Measurements from ENCODE around the gene NR1I3. TPM values are rescaled to one million over a fixed set of nuclear protein-coding genes. Genes with fewer than 3 reads are reported as not detected.

NR1I3 gene
- polyA plus RNA-seq, 1 of the 3 experiments (the other 2 are of a cell fraction) = not detected

DNA sequence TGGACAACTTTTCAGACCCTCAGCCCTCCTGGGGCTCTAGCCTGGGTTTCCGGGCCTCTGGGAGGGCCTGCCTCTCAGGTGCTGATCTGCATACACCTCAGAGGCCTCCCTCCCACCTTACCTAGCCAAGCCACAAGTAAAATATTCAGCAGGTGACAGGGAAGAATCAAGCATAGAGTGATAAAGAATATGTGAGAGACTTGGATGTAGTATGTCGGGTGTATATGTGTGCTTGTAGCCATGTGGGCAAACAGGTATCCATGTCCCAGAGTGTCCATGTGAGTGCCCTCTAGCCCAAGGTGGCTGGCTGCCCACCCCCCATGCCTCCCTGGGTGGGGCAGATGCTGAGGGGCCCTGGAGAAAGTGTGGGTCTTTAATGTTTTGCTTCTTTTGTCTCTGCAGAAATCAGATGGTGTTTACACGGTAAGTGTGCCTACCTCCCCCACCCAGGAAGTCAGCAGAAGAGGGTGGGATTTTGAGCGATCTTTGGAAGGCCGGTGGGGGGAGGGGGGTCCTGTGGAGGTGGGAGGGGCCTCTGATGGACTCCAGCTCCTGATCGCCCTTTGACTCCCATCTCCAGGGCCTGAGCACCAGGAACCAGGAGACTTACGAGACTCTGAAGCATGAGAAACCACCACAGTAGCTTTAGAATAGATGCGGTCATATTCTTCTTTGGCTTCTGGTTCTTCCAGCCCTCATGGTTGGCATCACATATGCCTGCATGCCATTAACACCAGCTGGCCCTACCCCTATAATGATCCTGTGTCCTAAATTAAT is 19.5 kb downstream of the NR1I3 start:
- POLR2A ChIA-PET = no interaction called here

DNA sequence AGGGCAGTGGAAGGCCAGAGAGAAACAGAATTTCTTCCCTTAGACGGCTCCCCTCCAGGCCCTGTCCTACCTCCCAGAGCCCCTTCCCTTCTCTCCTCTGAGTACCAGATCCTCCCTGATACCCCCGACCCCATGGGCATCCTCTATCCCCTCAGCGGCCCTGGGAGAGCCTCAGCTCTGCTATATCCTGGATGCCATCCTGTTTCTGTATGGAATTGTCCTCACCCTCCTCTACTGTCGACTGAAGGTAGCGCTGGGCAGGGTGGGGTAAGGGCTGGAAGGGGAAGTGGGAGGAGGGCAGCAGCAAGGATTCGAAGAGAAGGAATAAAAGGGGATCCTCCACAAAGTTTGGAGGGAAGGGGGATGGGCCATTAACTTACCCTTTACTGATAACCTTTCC is 20.2 kb downstream of the NR1I3 start:
- no peak overlapping the region for H3K9ac ChIP-seq
- H2AFZ ChIP-seq (ENCODE audit: low read depth) = no peak overlapping the region
- no peak for DNase-seq

More for the DNA sequence above, 19.5 kb downstream of the NR1I3 start:
- WGBS (ENCODE audit: low lambda C conversion rate) = 86% methylated on average over 8 of the region's 8 CpGs
- no peak overlapping the region for H2AFZ ChIP-seq (ENCODE audit: low read depth)
- H3K4me3 ChIP-seq (ENCODE audit: low read depth in 2 of 2, low read length in 1 of 2) = no peak overlapping the region
- no peak for DNase-seq
- H3K27ac ChIP-seq (ENCODE audit: low read depth in 2 of 2, low read length in 1 of 2) = no peak overlapping the region
- H3K4me2 ChIP-seq = no peak overlapping the region
- H3K79me2 ChIP-seq (ENCODE audit: insufficient read depth) = no peaks in the 10 kb centered on the region
- H3F3A ChIP-seq (replicated peaks; ENCODE audit: insufficient read depth) = no peaks in the 10 kb centered on the region
- CTCF ChIA-PET = interaction anchor here (1.2 to 6.0 kb wide), 9 partner anchors 8 to 164 kb away, joined by 3 to 40 read pairs (median 4); partner anchors contain the start of genes NDUFS2 and TOMM40L
- no peaks in the 10 kb centered on the region; a peak in 1 of 4 replicates for H3K4me1 ChIP-seq (ENCODE audit: control insufficient read depth in 1 of 2, insufficient read depth in 2 of 2, low read depth in 1 of 2, low read length in 1 of 2)
- H3K9me3 ChIP-seq = no peaks in the 10 kb centered on the region
- H3K9ac ChIP-seq = no peak overlapping the region
- peaks cover 10 to 16% of the 10 kb centered on the region in 2 experiments for H3K36me3 ChIP-seq (replicated peaks in 1 of 2; ENCODE audit: control insufficient read depth in 1 of 2, insufficient read depth in 2 of 2, low read length in 1 of 2)
- TF ChIP-seq SMC3 (IDR thresholded peaks at IDR 0.05; ENCODE audit: low read depth, low read length) (no peak), POLR2AphosphoS5 (IDR thresholded peaks at IDR 0.05; ENCODE audit: low read depth, low read length) (no peak)
- H4K20me1 ChIP-seq (ENCODE audit: insufficient read depth) = no peaks in the 10 kb centered on the region
- no peaks in the 10 kb centered on the region for H3K27me3 ChIP-seq (ENCODE audit: insufficient read depth)
- no peaks in the 10 kb centered on the region for H3K9me2 ChIP-seq

More for the DNA sequence above, 20.2 kb downstream of the NR1I3 start:
- no peak for TF ChIP-seq SMC3 (IDR thresholded peaks at IDR 0.05; ENCODE audit: low read depth, low read length)
- no peak for TF ChIP-seq MEF2A (IDR thresholded peaks at IDR 0.05; ENCODE audit: borderline replicate concordance, low read depth)
- TF ChIP-seq, protein P1, sequence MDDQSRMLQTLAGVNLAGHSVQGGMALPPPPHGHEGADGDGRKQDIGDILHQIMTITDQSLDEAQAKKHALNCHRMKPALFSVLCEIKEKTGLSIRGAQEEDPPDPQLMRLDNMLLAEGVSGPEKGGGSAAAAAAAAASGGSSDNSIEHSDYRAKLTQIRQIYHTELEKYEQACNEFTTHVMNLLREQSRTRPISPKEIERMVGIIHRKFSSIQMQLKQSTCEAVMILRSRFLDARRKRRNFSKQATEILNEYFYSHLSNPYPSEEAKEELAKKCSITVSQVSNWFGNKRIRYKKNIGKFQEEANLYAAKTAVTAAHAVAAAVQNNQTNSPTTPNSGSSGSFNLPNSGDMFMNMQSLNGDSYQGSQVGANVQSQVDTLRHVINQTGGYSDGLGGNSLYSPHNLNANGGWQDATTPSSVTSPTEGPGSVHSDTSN (IDR thresholded peaks at IDR 0.05) = no peak
- no peak for TF ChIP-seq TAF1 (IDR thresholded peaks at IDR 0.05; ENCODE audit: borderline replicate concordance, low read depth, low read length)
- TF ChIP-seq, protein P2, sequence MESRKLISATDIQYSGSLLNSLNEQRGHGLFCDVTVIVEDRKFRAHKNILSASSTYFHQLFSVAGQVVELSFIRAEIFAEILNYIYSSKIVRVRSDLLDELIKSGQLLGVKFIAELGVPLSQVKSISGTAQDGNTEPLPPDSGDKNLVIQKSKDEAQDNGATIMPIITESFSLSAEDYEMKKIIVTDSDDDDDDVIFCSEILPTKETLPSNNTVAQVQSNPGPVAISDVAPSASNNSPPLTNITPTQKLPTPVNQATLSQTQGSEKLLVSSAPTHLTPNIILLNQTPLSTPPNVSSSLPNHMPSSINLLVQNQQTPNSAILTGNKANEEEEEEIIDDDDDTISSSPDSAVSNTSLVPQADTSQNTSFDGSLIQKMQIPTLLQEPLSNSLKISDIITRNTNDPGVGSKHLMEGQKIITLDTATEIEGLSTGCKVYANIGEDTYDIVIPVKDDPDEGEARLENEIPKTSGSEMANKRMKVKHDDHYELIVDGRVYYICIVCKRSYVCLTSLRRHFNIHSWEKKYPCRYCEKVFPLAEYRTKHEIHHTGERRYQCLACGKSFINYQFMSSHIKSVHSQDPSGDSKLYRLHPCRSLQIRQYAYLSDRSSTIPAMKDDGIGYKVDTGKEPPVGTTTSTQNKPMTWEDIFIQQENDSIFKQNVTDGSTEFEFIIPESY (IDR thresholded peaks at IDR 0.05; ENCODE audit: borderline replicate concordance, low read depth) = no peak
- TF ChIP-seq RXRA (IDR thresholded peaks at IDR 0.05; ENCODE audit: borderline replicate concordance, low read depth) = no peak
- TF ChIP-seq, protein P3, sequence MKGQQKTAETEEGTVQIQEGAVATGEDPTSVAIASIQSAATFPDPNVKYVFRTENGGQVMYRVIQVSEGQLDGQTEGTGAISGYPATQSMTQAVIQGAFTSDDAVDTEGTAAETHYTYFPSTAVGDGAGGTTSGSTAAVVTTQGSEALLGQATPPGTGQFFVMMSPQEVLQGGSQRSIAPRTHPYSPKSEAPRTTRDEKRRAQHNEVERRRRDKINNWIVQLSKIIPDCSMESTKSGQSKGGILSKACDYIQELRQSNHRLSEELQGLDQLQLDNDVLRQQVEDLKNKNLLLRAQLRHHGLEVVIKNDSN (IDR thresholded peaks at IDR 0.05; ENCODE audit: borderline replicate concordance, low read depth) = no peak
- no peak for TF ChIP-seq NRF1 (IDR thresholded peaks at IDR 0.05; ENCODE audit: low read depth, low read length)
- TF ChIP-seq FOXJ3 (CRISPR knock-in tag; IDR thresholded peaks at IDR 0.05) = no peak
- TF ChIP-seq EP300 (IDR thresholded peaks at IDR 0.05; ENCODE audit: borderline replicate concordance in 1 of 2, low read depth in 1 of 2, low read length in 1 of 2) = no peak
- Histone ChIP-seq H3K4me1 (ENCODE audit: control insufficient read depth in 1 of 2, insufficient read depth in 2 of 2, low read depth in 1 of 2, low read length in 1 of 2) (no peaks in the 10 kb centered on the region; a peak in 1 of 4 replicates), H4K20me1 (ENCODE audit: insufficient read depth) (no peaks in the 10 kb centered on the region), H3K27me3 (ENCODE audit: insufficient read depth) (no peaks in the 10 kb centered on the region), H3K4me2 (no peak overlapping the region), H3F3A (replicated peaks; ENCODE audit: insufficient read depth) (no peaks in the 10 kb centered on the region), H3K36me3 (replicated peaks in 1 of 2; ENCODE audit: control insufficient read depth in 1 of 2, insufficient read depth in 2 of 2, low read length in 1 of 2) (peaks cover 16 to 19% of the 10 kb centered on the region in 2 experiments), H3K79me2 (ENCODE audit: insufficient read depth) (no peaks in the 10 kb centered on the region), H3K9me2 (no peaks in the 10 kb centered on the region), H3K27ac (ENCODE audit: low read depth in 2 of 2, low read length in 1 of 2) (no peak overlapping the region; a peak in 1 of 4 replicates), H3K9me3 (no peaks in the 10 kb centered on the region), H3K4me3 (ENCODE audit: low read depth in 2 of 2, low read length in 1 of 2) (no peak overlapping the region)
- ChIA-PET POLR2A (no interaction called here), CTCF (interaction anchor here (1.2 to 6.0 kb wide), 4 partner anchors 8 to 164 kb away, joined by 3 to 40 read pairs (median 18); partner anchors contain the start of genes NDUFS2 and TOMM40L)
- 81% methylated on average over 6 of the region's 6 CpGs for WGBS (ENCODE audit: low lambda C conversion rate)
